BLaER1 (cell line): ENCODE data around the gene RNF112.
A peak's percentile ranks its signal among the peaks of the same experiment; 100 is the strongest.

Experiments
- H3K27ac ChIP-seq: shearing (Covaris generic); formaldehyde crosslinking; 2 replicates; pipeline ENCODE4 v1.8.1; 2022
- H3K27me3 ChIP-seq: shearing (Covaris generic); formaldehyde crosslinking; 2 replicates; pipeline ENCODE4 v1.8.1; 2022
- H3K36me3 ChIP-seq: shearing (Covaris generic); formaldehyde crosslinking; 2 replicates; pipeline ENCODE4 v1.8.1; 2022
- H3K4me1 ChIP-seq: shearing (Covaris generic); formaldehyde crosslinking; 2 replicates; pipeline ENCODE4 v1.8.1; 2022
- H3K4me2 ChIP-seq: shearing (Covaris generic); formaldehyde crosslinking; 2 replicates; pipeline ENCODE4 v1.8.1; 2022
- H3K4me3 ChIP-seq: shearing (Covaris generic); formaldehyde crosslinking; 2 replicates; pipeline ENCODE4 v1.8.1; 2022
- H3K9ac ChIP-seq: shearing (Covaris generic); formaldehyde crosslinking; 2 replicates; pipeline ENCODE4 v1.8.1; 2022
- H3K9me3 ChIP-seq: shearing (Covaris generic); formaldehyde crosslinking; 2 replicates; pipeline ENCODE4 v1.8.1; 2022
- H4K20me1 ChIP-seq: shearing (Covaris generic); formaldehyde crosslinking; 2 replicates; pipeline ENCODE4 v1.8.1; 2022
- Cebpa-rat ChIP-seq: shearing (Covaris generic); IDR thresholded peaks from 2 replicates; pipeline ENCODE4 v1.8.1; 2022

RNF112 gene

DNA sequence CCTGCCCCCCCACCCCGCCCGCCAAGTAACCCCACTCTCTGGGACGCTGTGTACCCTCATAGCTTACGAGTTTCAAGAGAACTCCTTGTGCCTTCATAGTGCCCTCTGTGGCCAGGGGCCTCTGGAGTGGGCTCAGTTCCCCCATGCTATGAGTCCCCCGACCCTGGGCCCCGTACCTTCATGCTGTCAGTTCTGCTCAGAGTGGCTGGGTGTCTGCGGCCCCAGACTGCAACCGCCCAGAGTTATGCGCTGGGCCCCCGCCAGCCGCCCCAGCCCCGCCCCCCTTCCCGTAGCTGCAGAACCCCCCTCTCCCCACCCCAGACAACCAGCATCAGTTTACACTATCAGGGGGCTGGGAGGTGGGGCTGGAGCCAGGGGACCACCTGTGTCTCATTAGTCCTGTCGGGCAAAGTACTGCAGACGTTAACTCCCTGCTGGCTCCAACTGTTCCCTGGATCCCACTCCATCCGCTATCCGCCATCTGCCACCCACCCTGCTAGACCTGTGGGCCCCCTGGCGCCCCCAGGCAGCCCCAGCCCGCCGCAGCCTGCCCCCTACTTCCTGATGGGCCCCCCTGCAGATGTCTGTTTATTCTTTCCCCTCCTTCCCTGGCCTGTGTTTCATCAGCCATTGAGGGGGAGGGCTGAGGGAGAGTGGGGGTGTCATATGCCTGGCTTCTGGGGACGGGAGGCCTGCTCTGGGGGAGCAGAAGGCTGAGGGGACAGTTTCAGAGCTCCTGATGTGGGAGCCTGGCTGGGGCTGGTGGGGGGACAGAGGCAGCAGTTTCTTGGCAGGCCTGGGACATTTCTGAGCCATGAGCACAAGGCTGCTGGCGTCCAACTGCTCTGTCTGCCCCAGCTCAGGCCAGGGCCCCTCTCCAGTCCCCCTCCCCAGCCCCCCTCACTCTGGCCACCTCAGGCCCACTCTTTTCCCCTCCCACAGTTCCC lies 23.8 kb upstream of the RNF112 start, which contains the start of gene MFAP4:
MFAP4 (minus strand) TSS at position 217 of the 947 bp plus-strand sequence; CDS start at position 182, 35 bp downstream.
- Histone ChIP-seq H3K27me3 (no peaks in the 10 kb centered on the region), H3K36me3 (peaks cover 24% of the 10 kb centered on the region), H4K20me1 (peaks cover 17% of the 10 kb centered on the region; the same call in 1 of the 2 replicates), H3K4me3 (no peak within 1 kb of the TSS), H3K27ac (peak within 1 kb of the TSS; percentile 63; the same call in 1 of the 2 replicates), H3K9me3 (no peaks in the 10 kb centered on the region), H3K4me1 (peaks cover 38% of the 10 kb centered on the region), H3K9ac (peak within 1 kb of the TSS; percentile 58; the same call in 1 of the 2 replicates), H3K4me2 (peak within 1 kb of the TSS; percentile 54)
- no peak for TF ChIP-seq Cebpa-rat

DNA sequence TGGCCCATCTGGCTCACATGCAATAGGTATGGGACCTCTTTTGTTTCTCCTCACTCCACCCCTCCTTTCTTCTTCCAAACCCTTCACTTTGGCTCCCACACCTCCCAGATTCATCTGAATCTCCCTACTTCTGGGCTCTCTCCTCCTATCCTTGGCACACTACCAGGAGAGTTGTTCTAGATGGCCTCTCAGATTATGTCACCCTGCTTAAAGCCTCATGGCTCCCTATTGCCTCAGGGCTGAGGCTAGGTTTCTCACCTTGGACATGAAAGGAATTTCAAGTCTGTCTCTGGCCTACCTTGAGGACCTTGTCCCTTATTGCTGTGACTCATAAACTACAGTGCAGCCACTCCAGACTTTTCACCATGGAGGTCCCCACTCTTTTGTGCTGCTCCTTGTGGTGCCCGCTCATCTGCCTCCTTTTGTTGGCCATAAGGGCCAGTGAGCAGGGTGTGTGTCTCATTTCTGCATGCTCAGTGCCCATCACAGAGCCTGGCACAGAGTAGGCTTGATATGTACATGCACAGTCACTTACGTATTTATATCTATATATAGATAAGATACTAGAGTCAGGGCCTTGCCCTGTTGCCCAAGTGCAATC lies 23.0 kb upstream of the RNF112 start:
- H3K27me3 ChIP-seq: no peaks in the 10 kb centered on the region
- H4K20me1 ChIP-seq: peaks cover 17% of the 10 kb centered on the region; the same call in 1 of the 2 replicates
- no peaks in the 10 kb centered on the region for H3K9me3 ChIP-seq
- no peak overlapping the region for H3K4me3 ChIP-seq
- peak overlapping the region; percentile 63; the same call in 1 of the 2 replicates for H3K27ac ChIP-seq
- H3K4me1 ChIP-seq: peaks cover 38% of the 10 kb centered on the region
- H3K36me3 ChIP-seq: peaks cover 16% of the 10 kb centered on the region
- H3K4me2 ChIP-seq: peak overlapping the region; percentile 54; the same call in 1 of the 2 replicates
- no peak for TF ChIP-seq Cebpa-rat
- no peak overlapping the region for H3K9ac ChIP-seq

DNA sequence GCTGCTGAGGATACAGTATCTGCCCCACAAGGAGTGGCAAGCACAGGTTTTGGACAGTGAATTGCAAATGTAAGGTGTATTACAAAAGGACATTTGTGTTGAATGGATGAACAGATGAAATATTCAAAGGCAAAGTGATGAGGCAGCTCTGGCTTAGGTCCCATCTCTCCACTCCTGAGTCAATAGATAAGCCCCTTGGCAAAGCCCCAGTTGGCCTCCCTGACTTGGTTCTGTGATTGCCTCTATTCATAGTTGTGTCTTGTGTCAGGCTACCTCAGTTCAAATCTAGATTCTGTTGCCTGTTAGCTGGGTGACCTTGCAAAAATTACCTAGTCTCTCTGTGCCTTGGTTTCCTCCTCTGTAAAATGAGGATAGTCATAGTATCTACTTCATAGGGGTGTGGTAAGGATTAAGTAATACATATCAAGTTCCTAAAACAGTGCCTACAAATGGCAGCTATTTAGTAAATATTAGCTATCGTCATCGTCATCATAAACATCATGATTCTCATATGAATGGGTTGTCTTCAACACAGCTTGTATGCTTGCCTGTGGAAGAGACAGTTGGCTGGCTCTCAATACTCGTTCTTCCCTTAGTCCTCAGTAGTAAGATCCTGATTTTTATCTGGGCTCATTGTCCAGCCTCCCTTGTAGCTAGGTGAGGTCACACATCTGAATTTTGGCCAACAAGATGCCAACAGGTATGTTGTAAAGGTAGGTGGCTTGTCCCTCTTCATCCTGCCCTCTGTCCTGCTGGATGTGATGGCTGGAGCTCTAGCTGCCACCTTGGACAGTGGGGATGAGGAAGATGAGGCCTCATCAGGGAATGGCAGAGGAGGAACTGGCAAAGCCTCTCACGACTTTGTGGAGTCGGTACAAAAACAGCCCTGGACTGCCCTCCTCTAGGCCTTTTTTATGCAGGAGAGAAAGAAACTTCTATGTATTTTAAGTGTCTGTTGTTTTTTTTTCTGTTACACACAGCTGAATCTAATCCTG lies 21.9 kb upstream of the RNF112 start:
- H3K9ac ChIP-seq: no peak overlapping the region
- no peak overlapping the region for H3K27ac ChIP-seq
- H3K4me1 ChIP-seq: peaks cover 35% of the 10 kb centered on the region
- H3K9me3 ChIP-seq: no peaks in the 10 kb centered on the region
- TF ChIP-seq Cebpa-rat: no peak
- H3K4me2 ChIP-seq: no peak overlapping the region
- 0 out of 2 replicates have a peak, but pooled peaks cover 5% of the 10 kb centered on the region for H3K36me3 ChIP-seq
- H4K20me1 ChIP-seq: peaks cover 11% of the 10 kb centered on the region; the same call in 1 of the 2 replicates
- no peak overlapping the region for H3K4me3 ChIP-seq
- no peaks in the 10 kb centered on the region for H3K27me3 ChIP-seq

DNA sequence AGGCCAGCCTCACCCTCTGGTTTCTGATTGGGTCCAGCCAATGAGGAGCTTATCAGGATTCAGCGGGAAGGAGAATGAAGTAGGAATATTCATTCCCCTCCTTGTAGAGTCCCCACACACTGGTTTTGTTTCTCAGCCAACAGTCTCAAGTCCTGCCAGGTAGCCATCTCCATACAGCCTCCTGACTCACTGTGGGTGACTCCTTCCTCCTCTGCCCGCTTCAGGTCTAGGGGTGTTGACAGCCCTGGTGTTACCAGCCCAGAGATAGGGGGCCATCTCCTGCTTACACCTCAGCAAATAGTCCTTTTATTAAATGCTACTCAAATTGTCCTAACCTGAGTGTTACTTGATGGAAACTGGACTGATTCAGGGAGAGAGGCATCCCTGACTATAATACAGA lies 20.1 kb upstream of the RNF112 start:
- Histone ChIP-seq H3K27ac (no peak overlapping the region), H3K9me3 (no peaks in the 10 kb centered on the region), H4K20me1 (no peaks in the 10 kb centered on the region), H3K36me3 (no peaks in the 10 kb centered on the region), H3K4me2 (no peak overlapping the region), H3K4me3 (no peak overlapping the region), H3K4me1 (peaks cover 17% of the 10 kb centered on the region; the same call in 1 of the 2 replicates), H3K9ac (no peak overlapping the region), H3K27me3 (no peaks in the 10 kb centered on the region)
- no peak for TF ChIP-seq Cebpa-rat

DNA sequence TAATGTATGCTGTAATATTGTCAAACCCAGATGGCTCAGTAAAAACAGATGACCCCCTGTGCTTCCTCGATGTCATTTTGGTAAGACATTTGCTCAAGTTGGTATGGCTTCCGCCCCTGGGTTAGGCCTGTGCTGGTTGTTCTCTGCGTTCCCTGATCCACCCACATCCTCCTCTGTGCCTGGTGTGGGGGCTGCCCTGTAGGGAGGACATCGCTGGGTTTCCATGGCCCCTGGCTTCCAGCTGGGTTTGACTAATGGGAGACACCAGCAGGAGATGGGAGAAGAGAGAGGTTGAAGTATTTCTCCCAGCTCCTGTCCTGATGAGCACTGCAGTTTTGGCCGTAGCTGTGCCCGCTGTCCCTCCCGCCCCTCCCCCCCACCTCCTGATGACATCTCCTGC lies 19.6 kb upstream of the RNF112 start:
- H3K9me3 ChIP-seq: no peaks in the 10 kb centered on the region
- no peak overlapping the region for H3K4me2 ChIP-seq
- peaks cover 13% of the 10 kb centered on the region; the same call in 1 of the 2 replicates for H3K4me1 ChIP-seq
- H3K27me3 ChIP-seq: no peaks in the 10 kb centered on the region
- no peak overlapping the region for H3K27ac ChIP-seq
- TF ChIP-seq Cebpa-rat: no peak
- no peaks in the 10 kb centered on the region for H3K36me3 ChIP-seq
- H3K9ac ChIP-seq: no peak overlapping the region
- no peak overlapping the region for H3K4me3 ChIP-seq
- H4K20me1 ChIP-seq: no peaks in the 10 kb centered on the region

DNA sequence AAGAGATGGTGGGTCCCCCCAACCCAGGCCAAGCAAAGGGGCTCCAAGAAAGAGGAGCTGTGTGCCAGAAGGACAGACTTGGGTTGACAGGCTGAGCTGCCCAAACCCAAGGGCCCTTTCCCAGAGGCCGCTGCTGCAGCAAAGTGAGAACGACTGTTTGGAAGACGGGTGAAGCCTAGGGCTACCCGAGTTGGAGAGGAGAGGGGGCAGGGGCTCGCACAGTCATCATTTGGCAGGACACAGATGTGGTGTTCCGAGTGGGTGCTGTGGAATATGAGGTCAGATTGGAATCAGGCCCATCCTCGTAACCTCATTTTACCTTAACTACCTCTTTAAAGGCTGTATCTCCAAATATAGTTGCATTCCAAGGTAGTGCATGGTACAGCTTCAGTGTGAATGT lies 18.7 kb upstream of the RNF112 start:
- H3K27me3 ChIP-seq: no peaks in the 10 kb centered on the region
- H4K20me1 ChIP-seq: no peaks in the 10 kb centered on the region
- H3K27ac ChIP-seq: no peak overlapping the region
- peaks cover 7% of the 10 kb centered on the region; the same call in 1 of the 2 replicates for H3K4me1 ChIP-seq
- no peak overlapping the region for H3K4me3 ChIP-seq
- H3K9ac ChIP-seq: no peak overlapping the region
- H3K4me2 ChIP-seq: no peak overlapping the region
- TF ChIP-seq Cebpa-rat: no peak
- no peaks in the 10 kb centered on the region for H3K9me3 ChIP-seq
- no peaks in the 10 kb centered on the region for H3K36me3 ChIP-seq

DNA sequence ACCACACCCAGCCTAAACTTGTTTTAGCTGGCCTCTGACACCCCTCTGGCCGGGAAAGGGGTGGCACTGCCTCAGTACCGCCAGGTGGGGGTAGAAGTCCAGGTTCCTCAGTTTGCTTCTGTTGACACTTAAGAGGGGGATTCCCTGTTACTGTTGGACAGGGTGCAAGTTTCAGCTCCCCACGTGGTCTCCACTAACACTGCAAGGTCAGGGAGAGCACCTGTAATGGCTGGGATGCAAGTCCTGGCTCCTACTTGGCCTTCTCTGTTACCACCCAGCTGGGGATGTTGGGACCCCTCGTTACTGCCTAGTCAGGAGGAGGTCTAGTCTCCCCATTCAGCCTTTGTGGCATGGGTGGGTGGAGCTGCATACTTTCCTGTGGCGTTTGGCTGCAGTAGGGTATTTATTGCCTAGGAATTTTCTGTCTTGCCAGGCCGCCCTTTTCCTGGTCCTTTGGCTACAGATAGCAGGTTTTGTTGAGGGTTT lies 13.4 kb upstream of the RNF112 start:
- Histone ChIP-seq H3K9ac (no peak overlapping the region), H3K4me3 (no peak overlapping the region), H3K4me2 (no peak overlapping the region), H3K27ac (no peak overlapping the region), H3K9me3 (no peaks in the 10 kb centered on the region), H4K20me1 (no peaks in the 10 kb centered on the region), H3K4me1 (no peaks in the 10 kb centered on the region), H3K36me3 (no peaks in the 10 kb centered on the region), H3K27me3 (no peaks in the 10 kb centered on the region)
- TF ChIP-seq Cebpa-rat: no peak

DNA sequence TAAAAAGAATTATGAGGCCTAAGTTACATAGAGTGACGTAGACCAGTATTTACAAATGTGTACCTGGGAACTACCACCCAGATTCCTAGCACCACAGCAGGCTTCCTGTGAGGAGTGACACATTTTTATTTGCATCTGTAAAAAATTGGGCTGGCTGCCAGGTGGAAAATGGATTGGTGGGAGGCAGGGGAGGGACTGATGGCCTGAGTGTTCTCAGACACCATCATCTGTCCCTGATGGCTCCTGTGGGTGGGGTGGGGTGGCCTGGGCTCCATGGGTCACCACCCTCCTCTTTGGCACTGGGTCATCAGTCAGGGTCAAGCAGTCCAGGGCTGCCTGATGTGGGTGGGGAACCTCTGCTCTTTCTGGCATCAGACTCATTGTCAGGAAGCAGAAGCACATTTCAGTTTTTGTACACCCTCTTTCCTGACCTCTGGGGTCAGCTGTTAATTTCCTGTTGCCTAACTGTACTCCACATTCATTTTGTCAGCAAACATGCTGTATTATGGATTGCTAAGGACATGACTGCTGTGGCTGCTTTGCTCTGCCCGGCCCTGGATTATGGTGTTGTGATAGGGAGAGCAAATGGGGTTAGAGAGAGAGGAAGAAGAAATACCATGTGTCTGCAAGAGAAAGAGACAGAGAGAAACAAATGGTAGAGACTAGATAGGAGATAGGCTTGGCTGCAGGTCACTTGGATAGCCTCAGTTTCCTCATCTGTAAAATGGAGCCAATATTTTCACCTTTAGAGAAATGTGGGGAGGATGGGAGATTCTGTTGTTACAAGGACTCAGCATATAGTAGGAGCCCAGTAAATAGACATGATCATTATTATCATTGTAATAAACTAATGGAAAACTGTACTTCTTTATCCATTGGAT lies 12.5 kb upstream of the RNF112 start:
- Histone ChIP-seq H3K27ac (no peak overlapping the region), H3K27me3 (no peaks in the 10 kb centered on the region), H3K4me3 (no peak overlapping the region), H3K36me3 (no peaks in the 10 kb centered on the region), H4K20me1 (no peaks in the 10 kb centered on the region), H3K9ac (no peak overlapping the region), H3K4me1 (no peaks in the 10 kb centered on the region), H3K4me2 (no peak overlapping the region), H3K9me3 (no peaks in the 10 kb centered on the region)
- TF ChIP-seq Cebpa-rat: no peak
